Measurements from ENCODE around the gene MRPL36. TPM values are rescaled to one million over a fixed set of nuclear protein-coding genes. Genes with fewer than 3 reads are reported as not detected.

MRPL36 gene
- total and polyA plus RNA-seq, 8 donors, result 4.9 to 101 (median 72.8) TPM

GRCh38 chr5:1801967-1802295 is 2.3 kb upstream of the MRPL36 start:
- peak overlapping the region; percentile 72 to 99 (median 88) for H3K4me3 ChIP-seq
- DNase-seq, result peak in 1 of 2 donors; percentile 36
- no peaks in the 10 kb centered on the region for H3K9me3 ChIP-seq
- peaks cover 52 to 61% (median 60%) of the 10 kb centered on the region in 4 donors for H3K36me3 ChIP-seq
- TF ChIP-seq CTCF (IDR thresholded peaks at IDR 0.05), result no peak
- no peak for TF ChIP-seq EP300 (IDR thresholded peaks at IDR 0.05)
- no peak for TF ChIP-seq POLR2A (IDR thresholded peaks at IDR 0.05)
- no peak for TF ChIP-seq POLR2AphosphoS5 (IDR thresholded peaks at IDR 0.05)
- WGBS, 5 donors, result 7 to 12% (median 9%) methylated on average over 7 of the region's 7 CpGs
- H3K27ac ChIP-seq, result peak overlapping the region in 4 of 5 donors; percentile 84 to 93 (median 90)
- intact Hi-C loops (cut with DNase I; ENCODE audit: low total_unique reads), result no loop called here
- H3K4me1 ChIP-seq, result peaks cover 18 to 64% (median 51%) of the 10 kb centered on the region in 4 donors
- no peaks in the 10 kb centered on the region for H3K27me3 ChIP-seq

GRCh38 chr5:1801222-1801966 is 1.8 kb upstream of the MRPL36 start, which contains the start of gene NDUFS6:
TSS of gene NDUFS6 (plus strand) at chr5:1801407. CDS start at chr5:1801418, 11 bp downstream.
- H3K9me3 ChIP-seq, result no peaks in the 10 kb centered on the region
- intact Hi-C loops (cut with DNase I; ENCODE audit: low total_unique reads), result no loop called here
- peaks cover 18 to 68% (median 52%) of the 10 kb centered on the region in 4 donors for H3K4me1 ChIP-seq
- H3K36me3 ChIP-seq, result peaks cover 47 to 61% (median 60%) of the 10 kb centered on the region in 4 donors
- 0 to 1% (median 0%) methylated on average over 28 to 69 of the region's 69 CpGs for WGBS, 5 donors
- H3K27ac ChIP-seq, result peak within 1 kb of the TSS; percentile 84 to 93 (median 89)
- TF ChIP-seq EP300 (IDR thresholded peaks at IDR 0.05) (no peak), POLR2AphosphoS5 (IDR thresholded peaks at IDR 0.05) (peak; percentile 71 to 87 (median 79)), POLR2A (IDR thresholded peaks at IDR 0.05) (peak in 1 of 4 donors; percentile 22), CTCF (IDR thresholded peaks at IDR 0.05) (no peak)
- peak; percentile 84 to 91 for DNase-seq
- peak within 1 kb of the TSS; percentile 72 to 99 (median 88) for H3K4me3 ChIP-seq
- no peaks in the 10 kb centered on the region for H3K27me3 ChIP-seq

GRCh38 chr5:1800472-1801221 is 1.0 kb upstream of the MRPL36 start:
- intact Hi-C loops (cut with DNase I; ENCODE audit: low total_unique reads), result no loop called here
- no peak for DNase-seq

More at GRCh38 chr5:1800472-1801221, 1.0 kb upstream of the MRPL36 start:
- H3K4me3 ChIP-seq, result peak overlapping the region; percentile 72 to 99 (median 88)
- no peaks in the 10 kb centered on the region for H3K9me3 ChIP-seq
- peaks cover 40 to 59% (median 59%) of the 10 kb centered on the region in 4 donors for H3K36me3 ChIP-seq
- TF ChIP-seq POLR2AphosphoS5 (IDR thresholded peaks at IDR 0.05) (no peak), POLR2A (IDR thresholded peaks at IDR 0.05) (no peak), EP300 (IDR thresholded peaks at IDR 0.05) (no peak), CTCF (IDR thresholded peaks at IDR 0.05) (no peak)
- 2 to 5% (median 4%) methylated on average over 28 of the region's 28 CpGs for WGBS, 5 donors
- peak overlapping the region; percentile 84 to 93 (median 89) for H3K27ac ChIP-seq
- peaks cover 18 to 69% (median 52%) of the 10 kb centered on the region in 4 donors for H3K4me1 ChIP-seq
- no peaks in the 10 kb centered on the region for H3K27me3 ChIP-seq
